ENCODE results near the gene ZNF136. TPM values are rescaled to one million over a fixed set of nuclear protein-coding genes. Genes with fewer than 3 reads are reported as not detected.

ZNF136 gene
- total RNA-seq, 6 donors from 2014 or later = 5.7 to 15.2 (median 9.2) TPM

GRCh38 chr19:12217332-12217731, 54.4 kb downstream of the ZNF136 start:
- DNase-seq (no peak), ATAC-seq (ENCODE audit: low FRiP score in 2 of 2) (no peak)
- no peak overlapping the region for H3K27ac ChIP-seq
- H3K36me3 ChIP-seq = no peaks in the 10 kb centered on the region
- peaks cover 9 to 82% (median 41%) of the 10 kb centered on the region in 4 donors for H3K9me3 ChIP-seq
- TF ChIP-seq CTCF (IDR thresholded peaks at IDR 0.05) (no peak), POLR2A (IDR thresholded peaks at IDR 0.05) (no peak), EP300 (IDR thresholded peaks at IDR 0.05) (no peak), POLR2AphosphoS5 (IDR thresholded peaks at IDR 0.05) (no peak)
- H3K4me1 ChIP-seq = no peaks in the 10 kb centered on the region
- H3K27me3 ChIP-seq = no peaks in the 10 kb centered on the region
- H3K4me3 ChIP-seq = no peak overlapping the region

DNA sequence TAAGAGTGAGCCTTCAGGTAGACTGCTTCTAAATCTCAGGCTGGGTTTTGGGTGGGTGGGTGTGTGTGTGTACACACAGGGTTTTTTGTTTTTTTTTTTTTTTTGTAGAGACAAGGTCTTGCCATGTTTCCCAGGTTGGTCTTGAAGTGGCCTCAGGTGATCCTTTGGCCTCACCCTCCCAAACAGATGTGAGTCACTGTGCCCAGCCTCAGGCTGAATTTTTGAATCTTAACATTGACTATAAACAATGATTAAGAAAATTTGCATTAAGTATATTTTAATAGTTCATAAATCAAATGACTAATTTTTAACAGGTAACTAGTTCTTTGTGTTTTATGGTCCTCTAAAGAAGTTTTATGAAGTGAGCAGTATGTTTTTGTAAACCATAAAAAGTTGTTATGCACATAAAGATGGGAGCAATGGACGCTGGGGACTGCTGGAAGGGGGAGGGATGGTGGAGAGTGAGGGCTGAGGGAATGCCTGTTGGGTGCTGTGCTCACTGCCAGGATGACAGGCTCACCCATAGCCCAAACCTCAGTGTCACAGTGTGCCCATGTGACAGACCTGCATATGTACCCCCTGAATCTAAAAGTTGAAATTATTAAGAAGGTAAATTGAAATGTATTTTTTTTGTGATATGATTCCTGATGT, 60.2 kb downstream of the ZNF136 start:
- Histone ChIP-seq H3K4me1 (no peaks in the 10 kb centered on the region), H3K4me3 (no peak overlapping the region), H3K27me3 (no peaks in the 10 kb centered on the region), H3K27ac (no peak overlapping the region), H3K9me3 (peaks cover 0 to 48% (median 12%) of the 10 kb centered on the region in 4 donors), H3K36me3 (peaks cover 0 to 9% (median 3%) of the 10 kb centered on the region in 4 donors)
- 85 to 86% methylated on average over 1 of the region's 1 CpG for WGBS, 2 donors
- DNase-seq (no peak), ATAC-seq (ENCODE audit: low FRiP score in 2 of 2) (no peak)
- TF ChIP-seq EP300 (IDR thresholded peaks at IDR 0.05) = no peak
- no peak for TF ChIP-seq POLR2A (IDR thresholded peaks at IDR 0.05)
- no peak for TF ChIP-seq CTCF (IDR thresholded peaks at IDR 0.05)
- no peak for TF ChIP-seq POLR2AphosphoS5 (IDR thresholded peaks at IDR 0.05)

GRCh38 chr19:12224676-12225075, 61.8 kb downstream of the ZNF136 start:
- no peak for ATAC-seq (ENCODE audit: low FRiP score in 2 of 2)
- 93% methylated on average over 6 of the region's 6 CpGs for WGBS, 2 donors

DNA sequence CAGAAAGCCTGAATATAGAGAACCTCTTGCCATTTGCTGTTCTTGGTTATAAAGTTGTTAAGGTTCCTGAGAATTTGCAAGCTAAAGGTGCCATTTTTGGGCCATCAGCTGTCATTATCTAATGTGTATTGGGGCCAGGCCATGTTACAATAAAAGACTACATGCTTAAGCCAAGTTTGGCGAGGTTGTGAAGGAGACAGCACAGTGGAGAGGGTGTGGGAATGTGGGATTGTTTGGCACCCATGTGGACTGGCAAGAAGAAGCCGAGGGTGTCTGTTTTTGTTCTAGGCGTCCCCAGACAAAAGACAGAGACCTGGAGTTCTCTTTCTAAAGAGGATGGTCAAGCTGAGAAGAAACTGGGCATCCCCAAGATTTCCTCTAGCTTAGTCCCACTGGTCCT, 67.1 kb downstream of the ZNF136 start:
- no peaks in the 10 kb centered on the region for H3K27me3 ChIP-seq
- no peak for DNase-seq
- H3K9me3 ChIP-seq = peaks cover 0 to 18% (median 12%) of the 10 kb centered on the region in 4 donors
- H3K4me1 ChIP-seq = no peaks in the 10 kb centered on the region
- peaks cover 0 to 4% (median 0%) of the 10 kb centered on the region in 4 donors for H3K36me3 ChIP-seq
- 91 to 94% methylated on average over 3 of the region's 3 CpGs for WGBS, 2 donors
- TF ChIP-seq POLR2A (IDR thresholded peaks at IDR 0.05) = no peak
- TF ChIP-seq CTCF (IDR thresholded peaks at IDR 0.05) = no peak
- no peak for TF ChIP-seq POLR2AphosphoS5 (IDR thresholded peaks at IDR 0.05)
- TF ChIP-seq EP300 (IDR thresholded peaks at IDR 0.05) = no peak
- no peak overlapping the region for H3K4me3 ChIP-seq
- no peak overlapping the region for H3K27ac ChIP-seq
- ATAC-seq (ENCODE audit: low FRiP score in 2 of 2) = no peak

More at GRCh38 chr19:12224676-12225075, 61.8 kb downstream of the ZNF136 start:
- no peak overlapping the region for H3K4me3 ChIP-seq
- DNase-seq = no peak
- TF ChIP-seq EP300 (IDR thresholded peaks at IDR 0.05) (no peak), POLR2A (IDR thresholded peaks at IDR 0.05) (no peak), CTCF (IDR thresholded peaks at IDR 0.05) (no peak), POLR2AphosphoS5 (IDR thresholded peaks at IDR 0.05) (no peak)
- H3K4me1 ChIP-seq = no peaks in the 10 kb centered on the region
- H3K36me3 ChIP-seq = peaks cover 0 to 9% (median 3%) of the 10 kb centered on the region in 4 donors
- peaks cover 0 to 36% (median 10%) of the 10 kb centered on the region in 4 donors for H3K9me3 ChIP-seq
- H3K27me3 ChIP-seq = no peaks in the 10 kb centered on the region
- H3K27ac ChIP-seq = no peak overlapping the region

Measured in upper lobe of left lung (tissue), 6 donors.